Aorta (tissue), 5 donors: Measurements from ENCODE around the gene MCTP1. TPM values are rescaled to one million over a fixed set of nuclear protein-coding genes. Genes with fewer than 3 reads are reported as not detected.

Experiments used
- ATAC-seq: fragments of 200-7000 bp; cut with Tn5 transposase; one replicate; pipeline ENCODE4 v1.9.1; 2022; ENCODE audit warnings: moderate library complexity; ENCODE audit not compliant: low FRiP score
- DNase-seq, 2 donors: peaks; one replicate each; pipeline ENCODE4 v3.0.0-alpha.2; 2020
- H3K27ac ChIP-seq, 2 donors: one replicate each; pipeline ENCODE4 v1.5.1; 2013; ENCODE audit warnings: low read length in 2 of 2, mild to moderate bottlenecking in 2 of 2, moderate library complexity in 2 of 2, control low read depth in 1 of 2, inconsistent platforms in 1 of 2, low read depth in 1 of 2
- H3K27me3 ChIP-seq, 2 donors: one replicate each; pipeline ENCODE4 v1.6.1; 2013; ENCODE audit warnings: control low read depth in 1 of 2, low read length in 1 of 2, mild to moderate bottlenecking in 1 of 2, moderate library complexity in 1 of 2; ENCODE audit not compliant: insufficient read depth in 2 of 2, control insufficient read depth in 1 of 2
- H3K36me3 ChIP-seq, 2 donors: one replicate each; pipeline ENCODE4 v1.6.1; 2013; ENCODE audit warnings: control low read depth in 1 of 2, low read length in 1 of 2, mild to moderate bottlenecking in 1 of 2; ENCODE audit not compliant: insufficient read depth in 2 of 2, control insufficient read depth in 1 of 2
- H3K4me1 ChIP-seq, 2 donors: one replicate each; pipeline ENCODE4 v1.6.1; 2013; ENCODE audit warnings: low read length in 2 of 2, control low read depth in 1 of 2, mild to moderate bottlenecking in 1 of 2, moderate library complexity in 1 of 2; ENCODE audit not compliant: insufficient read depth in 2 of 2, control insufficient read depth in 1 of 2
- H3K4me3 ChIP-seq, 2 donors: one replicate each; pipeline ENCODE4 v1.5.1; 2013; ENCODE audit warnings: low read length in 2 of 2, control low read depth in 1 of 2, mild to moderate bottlenecking in 1 of 2
- H3K9me3 ChIP-seq: one replicate; pipeline ENCODE4 v1.6.1; 2013; ENCODE audit warnings: mild to moderate bottlenecking, low read length; ENCODE audit not compliant: control insufficient read depth
- WGBS, 2 donors: extraction: QIAGEN DNeasy Blood & Tissue Kit; methylation state at CpG; one replicate each; pipeline ENCODE4 v1.1.7; 2013; 5-methylcytosine and 5-hydroxymethylcytosine counted together
- intact Hi-C, 2 donors: fragments of 100-400 bp; cut with DNase I; formaldehyde crosslinking; loops; one replicate each; pipeline versions ENCODE4 v1.14.2 to v1.15.0; 2022
- polyA plus RNA-seq, 2 donors: library from polyadenylated mRNA; stranded (reverse); fragments of 200-250 nt; gene quantifications; one replicate each; pipeline ENCODE4 v1.2.3, GENCODE V29; 2013
- total RNA-seq, 2 donors: library from RNA; stranded (reverse); fragmentation: NEBNext Ultra II Directional; extraction: Animal tissue kit (Norgen Biotek cat#: 25700); gene quantifications; one replicate each; pipeline ENCODE4 v1.2.1, GENCODE V29; 2021
- donor health status: healthy with polysubstance abuse.
- donor health status: Bipolar disorder and iron deficiency.
- donor health status: DM: no; HTN: no; CAD: no.
- donor health status: DM: no; HTN: no; CAD: no.
- donor health status: DM: yes; HTN: yes; CAD: no.

The MCTP1 gene
- total and polyA plus RNA-seq, 4 donors = 0.43 to 103 (median 17.2) TPM

- peaks cover 2% of the 10 kb centered on the region for H3K9me3 ChIP-seq
- ATAC-seq = no peak
- no peaks in the 10 kb centered on the region for H3K4me1 ChIP-seq
- no peak for DNase-seq
- H3K27me3 ChIP-seq = no peaks in the 10 kb centered on the region
- intact Hi-C loops = no loop called here
- no peak overlapping the region for H3K4me3 ChIP-seq
- no peak overlapping the region for H3K27ac ChIP-seq
- 30 to 37% methylated on average over 5 of the region's 5 CpGs for WGBS, 2 donors
- H3K36me3 ChIP-seq = no peaks in the 10 kb centered on the region
Measured at GRCh38 chr5:94778299-94778698, 506.6 kb downstream of the MCTP1 start.

GRCh38 chr5:94777056-94777880 lies 507.6 kb downstream of the MCTP1 start:
- Histone ChIP-seq H3K4me1 (no peaks in the 10 kb centered on the region), H3K27ac (no peak overlapping the region), H3K36me3 (no peaks in the 10 kb centered on the region), H3K4me3 (no peak overlapping the region), H3K27me3 (no peaks in the 10 kb centered on the region), H3K9me3 (peaks cover 2% of the 10 kb centered on the region)
- DNase-seq = no peak
- ATAC-seq = no peak
- intact Hi-C loops = no loop called here
- 54 to 57% methylated on average over 5 of the region's 5 CpGs for WGBS, 2 donors

- no peak overlapping the region for H3K4me3 ChIP-seq
- intact Hi-C loops = no loop called here
- DNase-seq = no peak
- no peaks in the 10 kb centered on the region for H3K4me1 ChIP-seq
- H3K9me3 ChIP-seq = peaks cover 2% of the 10 kb centered on the region
- 17 to 28% methylated on average over 5 of the region's 5 CpGs for WGBS, 2 donors
- H3K36me3 ChIP-seq = no peaks in the 10 kb centered on the region
- ATAC-seq = no peak
- no peaks in the 10 kb centered on the region for H3K27me3 ChIP-seq
- H3K27ac ChIP-seq = no peak overlapping the region
Measured at GRCh38 chr5:94776167-94776566, 508.7 kb downstream of the MCTP1 start.

- no peak for ATAC-seq
- H3K36me3 ChIP-seq = no peaks in the 10 kb centered on the region
- no peak overlapping the region for H3K27ac ChIP-seq
- whole genome bisulfite sequencing, 2 donors = 62 to 72% methylated on average over 2 of the region's 2 CpGs
- H3K9me3 ChIP-seq = peaks cover 2% of the 10 kb centered on the region
- H3K27me3 ChIP-seq = no peaks in the 10 kb centered on the region
- no peak overlapping the region for H3K4me3 ChIP-seq
- H3K4me1 ChIP-seq = no peaks in the 10 kb centered on the region
- DNase-seq = no peak
- intact Hi-C loops = no loop called here
Measured at GRCh38 chr5:94775088-94775487, 509.8 kb downstream of the MCTP1 start.

GRCh38 chr5:94771742-94772141 lies 513.2 kb downstream of the MCTP1 start:
- no peak for ATAC-seq
- intact Hi-C loops = no loop called here
- H3K27ac ChIP-seq = no peak overlapping the region
- H3K9me3 ChIP-seq = peaks cover 1% of the 10 kb centered on the region
- no peaks in the 10 kb centered on the region for H3K27me3 ChIP-seq
- H3K4me3 ChIP-seq = no peak overlapping the region
- DNase-seq = no peak
- H3K4me1 ChIP-seq = no peaks in the 10 kb centered on the region
- 60 to 63% methylated on average over 2 of the region's 2 CpGs for WGBS, 2 donors
- no peaks in the 10 kb centered on the region for H3K36me3 ChIP-seq

GRCh38 chr5:94769996-94770395 lies 514.9 kb downstream of the MCTP1 start:
- Histone ChIP-seq H3K36me3 (no peaks in the 10 kb centered on the region), H3K4me1 (no peaks in the 10 kb centered on the region), H3K4me3 (no peak overlapping the region), H3K27ac (no peak overlapping the region), H3K9me3 (peaks cover 1% of the 10 kb centered on the region), H3K27me3 (no peaks in the 10 kb centered on the region)
- 32 to 55% methylated on average over 7 of the region's 7 CpGs for WGBS, 2 donors
- ATAC-seq (no peak), DNase-seq (no peak)
- intact Hi-C loops = no loop called here

- intact Hi-C loops = no loop called here
- WGBS, 2 donors = 60 to 64% methylated on average over 4 of the region's 4 CpGs
Measured at GRCh38 chr5:94761786-94762185, 523.1 kb downstream of the MCTP1 start.

GRCh38 chr5:94761055-94761454 lies 523.8 kb downstream of the MCTP1 start:
- Histone ChIP-seq H3K4me3 (no peak overlapping the region), H3K4me1 (no peaks in the 10 kb centered on the region), H3K27me3 (peaks cover 0 to 3% of the 10 kb centered on the region in 2 donors), H3K27ac (no peak overlapping the region), H3K36me3 (no peaks in the 10 kb centered on the region), H3K9me3 (peaks cover 3% of the 10 kb centered on the region)
- ATAC-seq (no peak), DNase-seq (no peak)
- WGBS, 2 donors = 8 to 11% methylated on average over 1 of the region's 1 CpG
- intact Hi-C loops = no loop called here

More at GRCh38 chr5:94761786-94762185, 523.1 kb downstream of the MCTP1 start:
- Histone ChIP-seq H3K4me3 (no peak overlapping the region), H3K27me3 (peaks cover 0 to 1% of the 10 kb centered on the region in 2 donors), H3K27ac (no peak overlapping the region), H3K9me3 (peaks cover 3% of the 10 kb centered on the region), H3K36me3 (no peaks in the 10 kb centered on the region), H3K4me1 (no peaks in the 10 kb centered on the region)
- DNase-seq (no peak), ATAC-seq (no peak)

- Histone ChIP-seq H3K27ac (no peak overlapping the region), H3K36me3 (no peaks in the 10 kb centered on the region), H3K4me1 (no peaks in the 10 kb centered on the region), H3K27me3 (peaks cover 0 to 3% of the 10 kb centered on the region in 2 donors), H3K9me3 (peaks cover 3% of the 10 kb centered on the region), H3K4me3 (no peak overlapping the region)
- DNase-seq = no peak
- WGBS, 2 donors = 78 to 85% methylated on average over 1 of the region's 1 CpG
- no peak for ATAC-seq
- intact Hi-C loops = no loop called here
Measured at GRCh38 chr5:94759961-94760360, 524.9 kb downstream of the MCTP1 start.
